Panc1 (cell line): ENCODE results near the gene UVSSA. TPM values are rescaled to one million over a fixed set of nuclear protein-coding genes. Genes with fewer than 3 reads are reported as not detected.

ENCODE experiments used
- ATAC-seq: fragments of 200-7000 bp; cut with Tn5 transposase; 2 replicates; pipeline ENCODE4 v1.9.1; 2020; ENCODE audit warnings: mild to moderate bottlenecking, moderate library complexity
- BruUV-seq: library from RNA; stranded (reverse); fragments of 400-500 nt; replicated peaks from 2 replicates; lab custom pipeline; 2021; lab: Mats Ljungman, UMichigan
- CTCF ChIA-PET: fragments of 300-600 bp; sonication (Branson Sonifier 250); formaldehyde crosslinking; loops from one replicate; lab custom pipeline; 2022; ENCODE audit warnings: antibody characterized with exemption; lab: Charles Lee
- POLR2A ChIA-PET: fragments of 300-600 bp; sonication (Branson Sonifier 250); formaldehyde crosslinking; loops from one replicate; lab custom pipeline; 2022; ENCODE audit warnings: antibody characterized with exemption; lab: Charles Lee
- DNase-seq: peaks from one replicate; pipeline ENCODE4 v3.0.0-alpha.2; 2010; ENCODE audit warnings: low read depth, low spot score
- H3K27ac ChIP-seq: 2 replicates; pipeline ENCODE4 v1.5.1; 2011; ENCODE audit warnings: mild to moderate bottlenecking, low read length, inconsistent platforms
- H3K27me3 ChIP-seq: fragments of 200-500 bp; sonication (Bioruptor generic); 2 replicates; pipeline ENCODE4 v1.6.0; 2014; ENCODE audit warnings: low read length, inconsistent platforms; ENCODE audit not compliant: control insufficient read depth, insufficient read depth
- H3K36me3 ChIP-seq: fragments of 200-500 bp; sonication (Bioruptor generic); 2 replicates; pipeline ENCODE4 v1.5.1; 2014; ENCODE audit warnings: inconsistent platforms, mild to moderate bottlenecking, low read length, moderate library complexity; ENCODE audit not compliant: control insufficient read depth, insufficient read depth
- H3K4me1 ChIP-seq: 2 replicates; pipeline ENCODE4 v1.5.1; 2011; ENCODE audit warnings: inconsistent platforms, mild to moderate bottlenecking, low read length, moderate library complexity; ENCODE audit not compliant: control insufficient read depth, insufficient read depth
- H3K4me3 ChIP-seq, 2 experiments: 2 replicates each; pipeline ENCODE4 v1.5.1; 2011 to 2012; ENCODE audit warnings: low read depth in 2 of 2, low read length in 2 of 2, mild to moderate bottlenecking in 2 of 2, inconsistent platforms in 1 of 2, moderate library complexity in 1 of 2
- H3K9me3 ChIP-seq: fragments of 200-500 bp; sonication (Bioruptor generic); 2 replicates; pipeline ENCODE4 v1.5.1; 2014; ENCODE audit warnings: low read depth, mild to moderate bottlenecking, inconsistent platforms, low read length, moderate library complexity; ENCODE audit not compliant: control insufficient read depth, insufficient read depth
- POLR2AphosphoS5 ChIP-seq: IDR thresholded peaks from 2 replicates; pipeline ENCODE4 v1.6.1; 2012; ENCODE audit warnings: mild to moderate bottlenecking, low read depth, low read length, moderate library complexity
- SIN3A ChIP-seq: IDR thresholded peaks from 2 replicates; pipeline ENCODE4 v1.6.1; 2012; ENCODE audit warnings: low read depth, mild to moderate bottlenecking, low read length, moderate library complexity, borderline replicate concordance; ENCODE audit not compliant: insufficient read depth
- TCF7L2 ChIP-seq: IDR thresholded peaks from 2 replicates; pipeline ENCODE4 v1.6.1; 2011; ENCODE audit warnings: mild to moderate bottlenecking, low read depth, low read length, inconsistent platforms
- in situ Hi-C: cut with HindIII; loops from 2 replicates; pipeline ENCODE4 v1.10.0; 2016; ENCODE audit warnings: low sequenced_read_pairs, low pct_unique_long_range_greater_than_20kb
- intact Hi-C: fragments of 100-400 bp; cut with micrococcal nuclease; formaldehyde crosslinking; loops from one replicate; pipeline ENCODE4 v1.10.0; 2022; ENCODE audit not compliant: unreplicated experiment
- total RNA-seq: library from RNA; stranded (reverse); gene quantifications from one replicate; pipeline ENCODE4 v1.2.1, GENCODE V29; 2021; ENCODE audit not compliant: unreplicated experiment
- TF ChIP-seq, protein P1 (sequence below): fragments of 450-650 bp; IDR thresholded peaks from 2 replicates; pipeline ENCODE4 v1.5.1; 2017; ENCODE audit warnings: mild to moderate bottlenecking
- TF ChIP-seq, protein P2 (sequence below), 2 experiments: IDR thresholded peaks; 2 replicates each; pipeline ENCODE4 v1.6.1; 2011 to 2012; ENCODE audit warnings: low read depth in 2 of 2, control low read depth in 1 of 2, low read length in 1 of 2, mild to moderate bottlenecking in 1 of 2, moderate library complexity in 1 of 2; ENCODE audit not compliant: insufficient read depth in 1 of 2

The UVSSA gene
- total RNA-seq, 1 experiment from 2014 or later = 23.4 TPM

DNA sequence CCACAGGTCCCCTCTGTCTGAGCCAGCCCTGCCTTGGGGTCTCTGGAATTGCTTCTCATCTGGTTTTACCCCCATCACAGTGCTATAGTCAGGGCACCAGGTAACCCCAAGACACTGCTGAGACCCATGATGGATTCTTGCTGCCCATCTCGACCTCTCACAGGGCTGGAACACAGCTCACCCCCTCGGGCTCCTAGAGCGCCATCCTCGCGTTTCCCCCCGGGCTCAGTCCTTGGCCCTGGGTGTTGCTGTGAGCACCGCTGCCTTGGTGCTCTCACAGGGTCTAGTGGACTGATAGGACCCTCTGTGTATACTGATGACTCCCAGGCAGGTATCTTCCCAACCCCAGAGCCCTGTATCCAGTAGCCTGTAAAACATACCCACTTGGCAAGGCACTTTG lies 48.5 kb upstream of the UVSSA start:
- ChIA-PET POLR2A (no interaction called here), CTCF (no interaction called here)
- TF ChIP-seq POLR2AphosphoS5 (no peak), TCF7L2 (no peak), SIN3A (no peak)
- TF ChIP-seq, protein P1, sequence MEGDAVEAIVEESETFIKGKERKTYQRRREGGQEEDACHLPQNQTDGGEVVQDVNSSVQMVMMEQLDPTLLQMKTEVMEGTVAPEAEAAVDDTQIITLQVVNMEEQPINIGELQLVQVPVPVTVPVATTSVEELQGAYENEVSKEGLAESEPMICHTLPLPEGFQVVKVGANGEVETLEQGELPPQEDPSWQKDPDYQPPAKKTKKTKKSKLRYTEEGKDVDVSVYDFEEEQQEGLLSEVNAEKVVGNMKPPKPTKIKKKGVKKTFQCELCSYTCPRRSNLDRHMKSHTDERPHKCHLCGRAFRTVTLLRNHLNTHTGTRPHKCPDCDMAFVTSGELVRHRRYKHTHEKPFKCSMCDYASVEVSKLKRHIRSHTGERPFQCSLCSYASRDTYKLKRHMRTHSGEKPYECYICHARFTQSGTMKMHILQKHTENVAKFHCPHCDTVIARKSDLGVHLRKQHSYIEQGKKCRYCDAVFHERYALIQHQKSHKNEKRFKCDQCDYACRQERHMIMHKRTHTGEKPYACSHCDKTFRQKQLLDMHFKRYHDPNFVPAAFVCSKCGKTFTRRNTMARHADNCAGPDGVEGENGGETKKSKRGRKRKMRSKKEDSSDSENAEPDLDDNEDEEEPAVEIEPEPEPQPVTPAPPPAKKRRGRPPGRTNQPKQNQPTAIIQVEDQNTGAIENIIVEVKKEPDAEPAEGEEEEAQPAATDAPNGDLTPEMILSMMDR = no peak
- TF ChIP-seq, protein P2, sequence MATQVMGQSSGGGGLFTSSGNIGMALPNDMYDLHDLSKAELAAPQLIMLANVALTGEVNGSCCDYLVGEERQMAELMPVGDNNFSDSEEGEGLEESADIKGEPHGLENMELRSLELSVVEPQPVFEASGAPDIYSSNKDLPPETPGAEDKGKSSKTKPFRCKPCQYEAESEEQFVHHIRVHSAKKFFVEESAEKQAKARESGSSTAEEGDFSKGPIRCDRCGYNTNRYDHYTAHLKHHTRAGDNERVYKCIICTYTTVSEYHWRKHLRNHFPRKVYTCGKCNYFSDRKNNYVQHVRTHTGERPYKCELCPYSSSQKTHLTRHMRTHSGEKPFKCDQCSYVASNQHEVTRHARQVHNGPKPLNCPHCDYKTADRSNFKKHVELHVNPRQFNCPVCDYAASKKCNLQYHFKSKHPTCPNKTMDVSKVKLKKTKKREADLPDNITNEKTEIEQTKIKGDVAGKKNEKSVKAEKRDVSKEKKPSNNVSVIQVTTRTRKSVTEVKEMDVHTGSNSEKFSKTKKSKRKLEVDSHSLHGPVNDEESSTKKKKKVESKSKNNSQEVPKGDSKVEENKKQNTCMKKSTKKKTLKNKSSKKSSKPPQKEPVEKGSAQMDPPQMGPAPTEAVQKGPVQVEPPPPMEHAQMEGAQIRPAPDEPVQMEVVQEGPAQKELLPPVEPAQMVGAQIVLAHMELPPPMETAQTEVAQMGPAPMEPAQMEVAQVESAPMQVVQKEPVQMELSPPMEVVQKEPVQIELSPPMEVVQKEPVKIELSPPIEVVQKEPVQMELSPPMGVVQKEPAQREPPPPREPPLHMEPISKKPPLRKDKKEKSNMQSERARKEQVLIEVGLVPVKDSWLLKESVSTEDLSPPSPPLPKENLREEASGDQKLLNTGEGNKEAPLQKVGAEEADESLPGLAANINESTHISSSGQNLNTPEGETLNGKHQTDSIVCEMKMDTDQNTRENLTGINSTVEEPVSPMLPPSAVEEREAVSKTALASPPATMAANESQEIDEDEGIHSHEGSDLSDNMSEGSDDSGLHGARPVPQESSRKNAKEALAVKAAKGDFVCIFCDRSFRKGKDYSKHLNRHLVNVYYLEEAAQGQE (IDR thresholded peaks at IDR 0.05; ENCODE audit: insufficient read depth in 1 of 2, low read depth in 2 of 2, low read length in 1 of 2) = no peak
- Histone ChIP-seq H3K4me3 (no peak overlapping the region), H3K4me1 (peaks cover 15% of the 10 kb centered on the region), H3K9me3 (no peaks in the 10 kb centered on the region), H3K27me3 (no peaks in the 10 kb centered on the region), H3K36me3 (0 out of 2 replicates have a peak, but pooled peaks cover 3% of the 10 kb centered on the region), H3K27ac (no peak overlapping the region)
- ATAC-seq (no peak), DNase-seq (no peak)
- BruUV-seq = no TSS peak
- intact Hi-C loops (no loop called here), in situ Hi-C loops (no loop called here)

GRCh38 chr4:1299301-1299860 lies 47.6 kb upstream of the UVSSA start:
- H3K4me1 ChIP-seq = peaks cover 6% of the 10 kb centered on the region
- H3K9me3 ChIP-seq = no peaks in the 10 kb centered on the region
- POLR2A ChIA-PET = no interaction called here
- CTCF ChIA-PET = no interaction called here
- in situ Hi-C loops = no loop called here
- H3K27ac ChIP-seq = no peak overlapping the region
- no peaks in the 10 kb centered on the region for H3K27me3 ChIP-seq
- 0 out of 2 replicates have a peak, but pooled peaks cover 3% of the 10 kb centered on the region for H3K36me3 ChIP-seq
- ATAC-seq (no peak), DNase-seq (no peak)
- intact Hi-C loops = no loop called here
- BruUV-seq = no TSS peak
- no peak overlapping the region for H3K4me3 ChIP-seq
- TF ChIP-seq TCF7L2 (no peak), SIN3A (no peak), POLR2AphosphoS5 (no peak)
- TF ChIP-seq, protein P1 = no peak
- TF ChIP-seq, protein P2 (IDR thresholded peaks at IDR 0.05; ENCODE audit: insufficient read depth in 1 of 2, low read depth in 2 of 2, low read length in 1 of 2) = no peak
